Muscle layer of colon (tissue), 2 donors: Measurements from ENCODE around the gene MACROD2.

Experiments used
- H3K27ac ChIP-seq: one replicate; pipeline ENCODE4 v1.7.0; 2013; ENCODE audit warnings: low read depth, mild to moderate bottlenecking, low read length, moderate library complexity
- H3K27me3 ChIP-seq, 2 donors: one replicate each; pipeline ENCODE4 v1.7.0; 2013; ENCODE audit warnings: low read length in 2 of 2, mild to moderate bottlenecking in 2 of 2; ENCODE audit not compliant: insufficient read depth in 2 of 2, control insufficient read depth in 1 of 2
- H3K36me3 ChIP-seq: one replicate; pipeline ENCODE4 v1.7.0; 2013; ENCODE audit warnings: mild to moderate bottlenecking, low read length; ENCODE audit not compliant: insufficient read depth
- H3K4me1 ChIP-seq: one replicate; pipeline ENCODE4 v1.7.0; 2013; ENCODE audit warnings: mild to moderate bottlenecking, low read length; ENCODE audit not compliant: insufficient read depth
- H3K4me3 ChIP-seq, 2 donors: one replicate each; pipeline ENCODE4 v1.7.0; 2013; ENCODE audit warnings: low read length in 2 of 2, low read depth in 1 of 2, mild to moderate bottlenecking in 1 of 2, moderate library complexity in 1 of 2
- H3K9ac ChIP-seq: one replicate; pipeline ENCODE4 v1.7.0; 2013; ENCODE audit warnings: low read length
- H3K9me3 ChIP-seq: one replicate; pipeline ENCODE4 v1.7.0; 2013; ENCODE audit warnings: mild to moderate bottlenecking, low read length
- donor health status: abdominal sarcoma.
- donor health status: Adenocarcinoma of cecum.

The MACROD2 gene

GRCh38 chr20:14126856-14127255, 131.5 kb downstream of the MACROD2 start:
- no peak overlapping the region for H3K4me3 ChIP-seq
- no peaks in the 10 kb centered on the region for H3K4me1 ChIP-seq
- H3K36me3 ChIP-seq, result no peaks in the 10 kb centered on the region

GRCh38 chr20:14127514-14128223, 132.4 kb downstream of the MACROD2 start:
- no peak overlapping the region for H3K27ac ChIP-seq
- no peaks in the 10 kb centered on the region for H3K9me3 ChIP-seq
- no peaks in the 10 kb centered on the region for H3K27me3 ChIP-seq
- H3K4me1 ChIP-seq, result no peaks in the 10 kb centered on the region
- H3K4me3 ChIP-seq, result no peak overlapping the region
- no peaks in the 10 kb centered on the region for H3K36me3 ChIP-seq
- H3K9ac ChIP-seq, result no peak overlapping the region

More at GRCh38 chr20:14126856-14127255, 131.5 kb downstream of the MACROD2 start:
- Histone ChIP-seq H3K27me3 (no peaks in the 10 kb centered on the region), H3K9me3 (no peaks in the 10 kb centered on the region), H3K9ac (no peak overlapping the region), H3K27ac (no peak overlapping the region)

- Histone ChIP-seq H3K4me1 (no peaks in the 10 kb centered on the region), H3K36me3 (no peaks in the 10 kb centered on the region), H3K27me3 (no peaks in the 10 kb centered on the region), H3K9me3 (no peaks in the 10 kb centered on the region), H3K27ac (no peak overlapping the region), H3K9ac (no peak overlapping the region), H3K4me3 (no peak overlapping the region)
These were observed 138.7 kb downstream of the MACROD2 start for GRCh38 chr20:14134004-14134403.

- H3K4me1 ChIP-seq, result peaks cover 4% of the 10 kb centered on the region
- H3K9me3 ChIP-seq, result no peaks in the 10 kb centered on the region
- H3K9ac ChIP-seq, result no peak overlapping the region
- H3K4me3 ChIP-seq, result no peak overlapping the region
- H3K36me3 ChIP-seq, result no peaks in the 10 kb centered on the region
- no peak overlapping the region for H3K27ac ChIP-seq
- H3K27me3 ChIP-seq, result no peaks in the 10 kb centered on the region
These were observed 146.9 kb downstream of the MACROD2 start for GRCh38 chr20:14142171-14142570.

GRCh38 chr20:14142964-14143627, 147.8 kb downstream of the MACROD2 start:
- H3K27ac ChIP-seq, result no peak overlapping the region
- H3K4me3 ChIP-seq, result no peak overlapping the region
- H3K36me3 ChIP-seq, result no peaks in the 10 kb centered on the region
- no peak overlapping the region for H3K9ac ChIP-seq
- no peaks in the 10 kb centered on the region for H3K9me3 ChIP-seq
- H3K4me1 ChIP-seq, result peaks cover 4% of the 10 kb centered on the region
- H3K27me3 ChIP-seq, result no peaks in the 10 kb centered on the region

GRCh38 chr20:14148042-14148441, 152.7 kb downstream of the MACROD2 start:
- no peak overlapping the region for H3K27ac ChIP-seq
- H3K27me3 ChIP-seq, result no peaks in the 10 kb centered on the region
- no peaks in the 10 kb centered on the region for H3K36me3 ChIP-seq
- H3K4me3 ChIP-seq, result no peak overlapping the region
- no peak overlapping the region for H3K9ac ChIP-seq
- H3K9me3 ChIP-seq, result no peaks in the 10 kb centered on the region
- H3K4me1 ChIP-seq, result no peaks in the 10 kb centered on the region

GRCh38 chr20:14155361-14155760, 160.0 kb downstream of the MACROD2 start:
- H3K4me3 ChIP-seq, result no peak overlapping the region
- no peaks in the 10 kb centered on the region for H3K27me3 ChIP-seq
- H3K27ac ChIP-seq, result no peak overlapping the region

DNA sequence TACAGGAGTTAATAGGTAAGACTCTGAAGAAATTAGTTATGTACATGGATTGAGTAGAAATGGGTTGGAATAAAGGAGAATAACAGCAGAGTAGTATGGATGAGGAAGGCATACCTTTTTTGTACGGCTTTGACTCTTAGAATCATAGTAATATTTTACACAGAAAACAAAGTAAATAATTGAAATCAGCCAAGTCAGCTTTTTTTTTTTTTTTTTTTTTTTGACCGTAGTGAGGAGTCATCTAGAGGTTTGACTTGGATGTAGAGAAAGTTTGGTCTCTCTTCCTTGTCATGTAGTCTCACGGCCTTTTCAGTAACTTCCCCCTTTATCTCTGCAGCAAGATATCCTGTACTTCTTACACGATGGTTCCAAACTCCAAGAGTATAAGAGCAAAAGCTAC, 183.2 kb downstream of the MACROD2 start:
- no peaks in the 10 kb centered on the region for H3K27me3 ChIP-seq
- peaks cover 5% of the 10 kb centered on the region for H3K9me3 ChIP-seq
- H3K27ac ChIP-seq, result no peak overlapping the region
- no peak overlapping the region for H3K9ac ChIP-seq
- no peaks in the 10 kb centered on the region for H3K36me3 ChIP-seq
- H3K4me3 ChIP-seq, result no peak overlapping the region
- no peaks in the 10 kb centered on the region for H3K4me1 ChIP-seq

More at GRCh38 chr20:14155361-14155760, 160.0 kb downstream of the MACROD2 start:
- Histone ChIP-seq H3K9me3 (no peaks in the 10 kb centered on the region), H3K4me1 (no peaks in the 10 kb centered on the region), H3K36me3 (no peaks in the 10 kb centered on the region), H3K9ac (no peak overlapping the region)

GRCh38 chr20:14178952-14179351, 183.6 kb downstream of the MACROD2 start:
- Histone ChIP-seq H3K9me3 (peaks cover 5% of the 10 kb centered on the region), H3K4me1 (no peaks in the 10 kb centered on the region), H3K27ac (no peak overlapping the region), H3K36me3 (no peaks in the 10 kb centered on the region), H3K9ac (no peak overlapping the region), H3K27me3 (no peaks in the 10 kb centered on the region), H3K4me3 (no peak overlapping the region)

GRCh38 chr20:14189794-14190402, 194.6 kb downstream of the MACROD2 start:
- Histone ChIP-seq H3K27ac (no peak overlapping the region), H3K4me3 (no peak overlapping the region), H3K36me3 (no peaks in the 10 kb centered on the region), H3K27me3 (no peaks in the 10 kb centered on the region), H3K9me3 (no peaks in the 10 kb centered on the region), H3K4me1 (no peaks in the 10 kb centered on the region), H3K9ac (no peak overlapping the region)

GRCh38 chr20:14191559-14191958, 196.2 kb downstream of the MACROD2 start:
- no peak overlapping the region for H3K9ac ChIP-seq

More at GRCh38 chr20:14191559-14191958, 196.2 kb downstream of the MACROD2 start:
- Histone ChIP-seq H3K4me1 (peaks cover 6% of the 10 kb centered on the region), H3K4me3 (no peak overlapping the region), H3K27ac (no peak overlapping the region), H3K27me3 (no peaks in the 10 kb centered on the region), H3K9me3 (no peaks in the 10 kb centered on the region), H3K36me3 (no peaks in the 10 kb centered on the region)
